ENCODE measurements around the gene PRKCB. TPM values are rescaled to one million over a fixed set of nuclear protein-coding genes. Genes with fewer than 3 reads are reported as not detected.

The PRKCB gene
- polyA plus RNA-seq, 1 experiment: not detected

GRCh38 chr16:23962001-23962400, 126.2 kb downstream of the PRKCB start:
- POLR2A ChIA-PET: no interaction called here
- no peak overlapping the region for H3K4me3 ChIP-seq (ENCODE audit: low read depth, low read length)
- CTCF ChIA-PET: no interaction called here
- no peaks in the 10 kb centered on the region for H3K9me3 ChIP-seq (ENCODE audit: control insufficient read depth, insufficient read depth, low read length)
- no peaks in the 10 kb centered on the region for H3K27me3 ChIP-seq (ENCODE audit: control insufficient read depth, insufficient read depth, low read length)
- no peak for DNase-seq (ENCODE audit: low read depth, low spot score)
- TF ChIP-seq, protein P1, sequence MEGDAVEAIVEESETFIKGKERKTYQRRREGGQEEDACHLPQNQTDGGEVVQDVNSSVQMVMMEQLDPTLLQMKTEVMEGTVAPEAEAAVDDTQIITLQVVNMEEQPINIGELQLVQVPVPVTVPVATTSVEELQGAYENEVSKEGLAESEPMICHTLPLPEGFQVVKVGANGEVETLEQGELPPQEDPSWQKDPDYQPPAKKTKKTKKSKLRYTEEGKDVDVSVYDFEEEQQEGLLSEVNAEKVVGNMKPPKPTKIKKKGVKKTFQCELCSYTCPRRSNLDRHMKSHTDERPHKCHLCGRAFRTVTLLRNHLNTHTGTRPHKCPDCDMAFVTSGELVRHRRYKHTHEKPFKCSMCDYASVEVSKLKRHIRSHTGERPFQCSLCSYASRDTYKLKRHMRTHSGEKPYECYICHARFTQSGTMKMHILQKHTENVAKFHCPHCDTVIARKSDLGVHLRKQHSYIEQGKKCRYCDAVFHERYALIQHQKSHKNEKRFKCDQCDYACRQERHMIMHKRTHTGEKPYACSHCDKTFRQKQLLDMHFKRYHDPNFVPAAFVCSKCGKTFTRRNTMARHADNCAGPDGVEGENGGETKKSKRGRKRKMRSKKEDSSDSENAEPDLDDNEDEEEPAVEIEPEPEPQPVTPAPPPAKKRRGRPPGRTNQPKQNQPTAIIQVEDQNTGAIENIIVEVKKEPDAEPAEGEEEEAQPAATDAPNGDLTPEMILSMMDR (IDR thresholded peaks at IDR 0.05; ENCODE audit: low read depth, low read length): no peak
- no peak overlapping the region for H3K27ac ChIP-seq (ENCODE audit: low read depth, low read length)

- Histone ChIP-seq H3K9me3 (ENCODE audit: control insufficient read depth, insufficient read depth, low read length) (no peaks in the 10 kb centered on the region), H3K27ac (ENCODE audit: low read depth, low read length) (no peak overlapping the region), H3K27me3 (ENCODE audit: control insufficient read depth, insufficient read depth, low read length) (no peaks in the 10 kb centered on the region), H3K4me3 (ENCODE audit: low read depth, low read length) (no peak overlapping the region)
- TF ChIP-seq, protein P1 (IDR thresholded peaks at IDR 0.05; ENCODE audit: low read depth, low read length): no peak
- ChIA-PET CTCF (no interaction called here), POLR2A (no interaction called here)
- no peak for DNase-seq (ENCODE audit: low read depth, low spot score)
Measured at GRCh38 chr16:23964136-23964535, 128.4 kb downstream of the PRKCB start.

DNA sequence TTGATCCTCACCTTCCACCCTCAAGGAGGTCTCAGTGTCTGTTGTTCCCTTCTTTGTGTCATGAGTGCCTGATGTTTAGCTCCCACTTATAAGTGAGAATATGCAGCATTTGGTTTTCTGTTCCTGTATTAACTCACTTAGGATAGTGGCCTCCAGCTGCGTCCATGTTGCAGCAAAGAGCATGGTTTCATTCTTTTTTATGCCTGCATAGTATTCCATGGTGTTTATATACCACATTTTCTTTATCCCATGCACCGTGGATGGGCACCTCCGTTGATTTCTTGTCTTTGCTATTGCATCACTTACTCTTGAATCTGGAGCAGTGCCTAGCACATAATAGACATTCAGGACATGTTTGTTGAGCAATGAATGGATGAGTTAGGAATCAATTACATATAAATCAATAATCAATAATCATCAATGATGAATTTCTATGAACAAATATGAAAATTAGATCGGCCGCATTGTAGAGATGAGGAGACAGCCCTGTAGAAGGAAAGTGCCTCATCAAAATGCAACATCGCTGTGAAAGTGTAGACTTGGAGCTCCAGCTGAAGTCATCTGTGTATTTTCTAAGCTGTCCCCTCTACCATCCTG, 129.5 kb downstream of the PRKCB start:
- Histone ChIP-seq H3K4me3 (ENCODE audit: low read depth, low read length) (no peak overlapping the region), H3K9me3 (ENCODE audit: control insufficient read depth, insufficient read depth, low read length) (no peaks in the 10 kb centered on the region), H3K27ac (ENCODE audit: low read depth, low read length) (no peak overlapping the region), H3K27me3 (ENCODE audit: control insufficient read depth, insufficient read depth, low read length) (no peaks in the 10 kb centered on the region)
- ChIA-PET POLR2A (no interaction called here), CTCF (no interaction called here)
- TF ChIP-seq, protein P1 (IDR thresholded peaks at IDR 0.05; ENCODE audit: low read depth, low read length): no peak
- no peak for DNase-seq (ENCODE audit: low read depth, low spot score)

DNA sequence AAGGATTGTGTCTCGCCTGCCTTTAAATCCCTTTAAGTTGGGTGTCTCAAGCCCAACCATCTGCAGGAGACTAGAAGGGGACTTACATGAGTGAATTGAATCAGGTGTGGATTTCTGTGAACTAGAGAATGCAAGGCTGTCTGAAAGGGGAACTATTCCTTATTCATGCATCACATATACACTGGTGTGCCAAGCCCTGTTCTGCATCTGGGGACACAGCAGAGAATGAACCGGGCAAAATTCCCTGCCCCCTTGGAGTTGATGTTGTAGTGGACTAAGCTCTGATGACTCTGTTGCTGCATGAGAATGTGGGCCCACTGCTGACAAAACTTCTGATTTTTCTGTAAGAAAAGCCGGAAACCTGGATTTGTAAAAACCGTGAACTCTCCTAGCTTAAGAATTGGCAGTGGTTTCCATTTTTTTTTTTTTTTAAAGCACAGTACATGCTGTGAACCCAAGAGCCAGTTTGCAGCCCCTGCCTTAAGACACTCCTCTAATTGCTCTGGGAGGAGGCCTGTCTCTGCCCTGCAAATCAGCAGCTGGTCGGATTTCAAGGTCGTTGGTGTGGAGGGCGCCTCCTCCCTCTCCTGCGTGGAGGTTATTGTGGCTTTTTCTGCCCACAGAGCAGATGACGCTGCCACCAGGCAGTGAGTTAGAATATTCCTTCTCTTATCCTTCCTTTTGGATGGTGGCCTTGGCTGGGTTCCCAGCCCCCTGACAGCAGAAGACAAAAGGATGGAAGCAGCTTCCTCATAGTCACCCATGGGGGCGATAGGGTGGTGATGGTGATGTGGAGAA, 131.0 kb downstream of the PRKCB start:
- H3K27ac ChIP-seq (ENCODE audit: low read depth, low read length): no peak overlapping the region
- DNase-seq (ENCODE audit: low read depth, low spot score): no peak
- H3K9me3 ChIP-seq (ENCODE audit: control insufficient read depth, insufficient read depth, low read length): no peaks in the 10 kb centered on the region
- ChIA-PET CTCF (interaction anchor here (1.1 kb wide), 1 partner anchor 43 kb away, joined by 3 read pairs; no protein-coding TSS in a partner anchor), POLR2A (no interaction called here)
- no peaks in the 10 kb centered on the region for H3K27me3 ChIP-seq (ENCODE audit: control insufficient read depth, insufficient read depth, low read length)
- TF ChIP-seq, protein P1 (IDR thresholded peaks at IDR 0.05; ENCODE audit: low read depth, low read length): no peak
- H3K4me3 ChIP-seq (ENCODE audit: low read depth, low read length): no peak overlapping the region

DNA sequence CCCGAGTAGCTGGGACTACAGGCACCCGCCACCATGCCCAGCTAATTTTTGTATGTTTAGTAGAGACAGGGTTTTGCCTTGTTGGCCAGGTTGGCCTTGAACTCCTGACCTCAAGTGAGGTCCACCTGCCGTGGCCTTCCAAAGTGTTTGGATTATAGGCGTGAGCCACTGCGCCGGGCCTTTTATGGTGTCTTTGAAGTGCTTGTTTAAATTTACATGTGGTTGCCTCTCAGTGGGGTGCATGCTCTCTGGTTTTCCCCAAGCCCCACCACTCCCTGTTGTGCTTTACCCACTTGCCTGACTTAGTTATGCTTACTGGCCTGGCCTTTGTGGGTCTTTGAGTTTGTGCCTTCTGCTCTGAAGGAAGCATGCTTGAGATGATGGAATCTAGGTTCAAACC, 132.0 kb downstream of the PRKCB start:
- ChIA-PET CTCF (no interaction called here), POLR2A (no interaction called here)
- Histone ChIP-seq H3K9me3 (ENCODE audit: control insufficient read depth, insufficient read depth, low read length) (no peaks in the 10 kb centered on the region), H3K27ac (ENCODE audit: low read depth, low read length) (no peak overlapping the region), H3K27me3 (ENCODE audit: control insufficient read depth, insufficient read depth, low read length) (no peaks in the 10 kb centered on the region), H3K4me3 (ENCODE audit: low read depth, low read length) (no peak overlapping the region)
- DNase-seq (ENCODE audit: low read depth, low spot score): no peak
- TF ChIP-seq, protein P1 (IDR thresholded peaks at IDR 0.05; ENCODE audit: low read depth, low read length): no peak

Measured in AG04450 (cell line).